Activated CD4-positive, alpha-beta T cell treated with anti-CD3 and anti-CD28 coated beads, Interleukin-2, amount 50 U/mL, for 24 hours (primary cell): ENCODE data around the gene CHST1.

Experiments
- DNase-seq, 2 donors: peaks; one replicate each; pipeline ENCODE4 v3.0.0-alpha.2; 2020; ENCODE audit warnings: low read depth in 1 of 2, low spot score in 1 of 2

CHST1 gene

GRCh38 chr11:45646275-45646927 is 19.0 kb downstream of the CHST1 start:
- no peak for DNase-seq

DNA sequence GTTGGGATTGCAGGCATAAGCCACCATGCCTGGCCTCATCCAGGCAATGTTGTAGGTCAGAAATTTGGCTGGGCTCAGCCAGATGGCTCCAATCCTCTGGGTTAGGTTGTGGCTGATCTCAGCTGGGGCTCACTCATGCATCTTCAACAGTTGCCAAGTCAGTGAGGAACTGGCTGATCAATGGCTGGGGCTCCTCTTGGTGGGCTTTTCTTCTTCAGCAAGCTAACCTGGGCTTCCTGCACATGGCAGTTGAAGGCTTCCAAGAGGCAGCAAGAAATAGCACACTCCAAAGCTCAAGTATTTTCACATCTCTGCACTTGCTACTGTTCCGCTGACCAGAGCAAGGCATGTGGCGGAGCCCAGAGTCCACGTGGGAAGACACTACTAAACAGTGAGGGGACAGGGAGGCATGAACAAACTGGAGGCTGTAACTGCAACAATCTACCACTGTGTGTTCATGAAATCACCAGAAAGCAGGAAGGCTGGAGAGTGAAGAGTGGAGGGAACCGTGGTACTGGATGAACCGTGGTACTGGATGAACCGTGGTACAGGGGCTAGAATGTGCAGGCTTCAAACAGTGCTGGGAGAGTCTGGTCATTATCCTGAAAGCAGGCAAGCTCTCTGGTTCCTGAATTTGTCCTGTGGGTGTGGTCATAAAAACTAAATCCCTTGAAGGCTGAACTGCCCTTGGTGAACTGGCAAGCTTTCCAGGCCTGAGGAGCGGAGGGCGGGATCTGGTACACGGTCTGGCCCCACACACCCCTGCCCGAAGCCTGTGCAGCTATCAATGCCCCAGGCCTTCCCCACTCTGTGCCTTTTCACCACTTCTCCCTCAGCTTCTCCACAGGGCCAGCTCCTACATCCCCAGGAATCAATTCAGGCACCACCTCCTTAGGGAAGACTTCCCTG is 20.2 kb downstream of the CHST1 start:
- no peak for DNase-seq

GRCh38 chr11:45643598-45644260 is 21.7 kb downstream of the CHST1 start:
- DNase-seq, result no peak

- no peak for DNase-seq
These were observed 23.5 kb downstream of the CHST1 start for GRCh38 chr11:45641961-45642360.

- no peak for DNase-seq
These were observed 27.4 kb downstream of the CHST1 start for GRCh38 chr11:45638051-45638450.

GRCh38 chr11:45635907-45636306 is 29.5 kb downstream of the CHST1 start:
- DNase-seq, result no peak

- no peak for DNase-seq
These were observed 39.8 kb downstream of the CHST1 start for GRCh38 chr11:45625611-45626010.

DNA sequence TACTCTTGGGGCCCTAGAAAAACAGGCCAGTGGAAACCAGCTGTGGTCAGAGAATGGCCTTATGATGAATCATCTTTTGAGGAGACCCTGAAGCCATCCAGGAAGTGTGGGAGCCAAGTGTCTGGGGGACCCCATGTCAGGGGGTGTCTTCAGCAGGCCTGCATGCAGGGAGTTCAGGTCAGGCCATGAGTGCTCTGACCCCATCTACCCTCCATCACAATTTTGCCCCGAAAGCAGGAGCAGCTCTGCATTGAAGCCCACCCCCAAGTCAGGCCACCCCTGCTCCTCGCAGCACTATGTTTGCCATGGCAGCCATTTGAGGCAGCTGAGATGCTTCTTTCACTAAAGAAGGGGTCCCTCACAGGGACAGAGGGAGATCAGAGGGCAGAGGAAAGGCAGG is 41.3 kb downstream of the CHST1 start:
- no peak for DNase-seq

- no peak for DNase-seq
These were observed 42.6 kb downstream of the CHST1 start for GRCh38 chr11:45622861-45623260.

DNA sequence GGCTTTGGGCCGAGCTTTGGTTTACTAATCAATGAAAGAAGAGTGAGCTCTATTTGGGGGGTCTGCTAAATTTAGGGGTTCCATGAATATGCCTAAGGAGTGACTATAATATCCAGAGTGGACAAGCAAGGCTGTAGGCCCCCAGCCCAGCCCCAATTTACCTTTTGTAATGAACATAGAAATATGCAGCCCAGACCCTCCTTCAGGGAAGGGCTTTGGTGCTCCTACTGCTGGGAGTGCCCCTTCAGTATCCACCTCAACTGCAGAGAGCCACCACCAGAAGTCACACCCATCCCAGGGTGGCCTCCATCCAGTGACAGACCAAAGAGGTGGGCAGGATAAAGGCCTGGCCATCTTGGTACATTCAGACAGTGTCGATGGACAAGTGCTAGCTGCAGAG is 43.1 kb downstream of the CHST1 start:
- no peak for DNase-seq

GRCh38 chr11:45621588-45621987 is 43.8 kb downstream of the CHST1 start:
- no peak for DNase-seq

- DNase-seq, result no peak
These were observed 45.2 kb downstream of the CHST1 start for GRCh38 chr11:45620243-45620642.

DNA sequence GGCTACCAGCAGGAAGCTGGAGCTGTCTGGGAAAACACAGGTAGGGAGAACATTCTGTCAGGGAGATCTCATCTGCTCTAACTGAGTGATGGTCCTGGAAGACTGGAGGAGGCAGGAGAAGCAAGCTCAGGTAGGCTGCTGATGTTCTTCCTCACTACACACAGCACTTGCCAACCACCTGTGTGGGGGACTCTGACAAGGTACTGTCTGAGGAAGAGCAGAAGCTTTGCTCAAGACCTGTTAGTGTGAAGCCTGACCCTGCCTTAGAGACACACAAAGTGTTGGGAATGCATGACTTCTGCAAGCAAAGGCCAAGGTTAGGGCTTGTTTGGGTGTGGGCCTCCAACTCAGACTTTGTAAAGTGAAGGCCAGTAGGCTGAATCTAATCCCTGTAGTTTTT is 46.5 kb downstream of the CHST1 start:
- DNase-seq, result no peak

DNA sequence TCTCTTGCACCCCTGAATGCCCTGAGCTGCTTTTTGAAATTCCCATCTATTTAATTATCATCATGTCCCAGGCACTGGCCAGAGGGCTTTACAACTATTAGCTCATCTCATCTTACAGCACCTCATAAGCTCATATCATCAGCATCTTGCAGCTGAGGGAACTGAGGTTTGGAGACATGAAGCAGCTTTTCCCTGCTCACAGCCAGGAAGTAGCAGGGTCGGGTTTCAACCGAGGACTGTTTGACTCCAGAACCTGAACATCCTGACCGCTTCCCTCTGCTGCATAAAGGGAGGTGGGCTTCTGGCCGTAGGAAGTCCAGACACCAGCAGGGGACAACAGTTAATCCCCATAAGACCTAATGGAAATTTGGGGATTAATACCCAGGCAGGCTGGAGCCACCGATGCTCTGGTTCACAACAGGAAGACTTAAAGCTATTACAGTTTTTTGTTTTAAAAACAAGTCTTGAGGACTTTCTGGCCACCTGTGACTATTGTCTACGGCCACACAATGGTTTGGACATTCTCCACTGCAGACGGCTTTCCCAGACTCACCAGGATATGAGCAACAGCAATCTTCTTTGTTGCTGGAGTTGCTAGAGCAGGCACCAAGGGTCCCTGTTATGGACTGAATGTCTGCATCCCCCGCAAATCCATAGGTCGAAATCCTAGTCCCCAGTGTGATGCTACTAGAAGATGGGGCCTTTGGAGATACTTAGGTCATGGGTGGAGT is 47.4 kb downstream of the CHST1 start:
- no peak for DNase-seq

DNA sequence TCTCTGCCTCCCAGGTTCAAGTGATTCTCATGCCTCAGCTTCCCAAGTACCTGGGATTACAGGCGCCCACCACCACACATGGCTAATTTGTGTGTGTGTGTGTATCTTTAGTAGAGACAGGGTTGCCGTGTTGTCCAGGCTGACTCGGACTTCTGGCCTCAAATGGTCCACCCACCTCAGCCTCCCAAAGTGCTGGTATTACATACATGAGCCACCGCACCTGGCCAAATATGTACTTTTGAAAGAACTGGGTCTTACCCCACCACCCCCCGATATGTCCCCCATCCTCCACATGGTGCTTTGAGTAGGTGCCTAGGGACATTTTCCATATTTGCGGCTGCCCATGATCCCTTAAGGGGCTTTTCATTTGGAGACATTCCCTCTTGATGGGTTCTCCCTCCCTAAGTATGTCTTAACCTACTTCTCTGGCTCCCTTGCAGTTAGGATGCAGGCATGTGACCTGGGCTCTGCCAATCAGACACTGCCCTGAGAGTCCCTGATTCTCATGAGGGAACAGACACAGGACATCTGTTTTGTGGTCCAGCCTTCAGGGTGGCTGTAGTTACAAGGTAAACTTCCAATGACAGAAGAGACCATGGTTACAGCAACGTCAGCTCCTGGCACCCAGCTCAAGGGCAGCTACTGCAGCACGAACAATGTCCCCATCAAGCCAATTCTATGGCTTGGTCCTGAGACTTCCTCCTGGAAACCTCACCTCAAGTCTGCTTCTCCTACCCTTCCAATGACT is 48.4 kb downstream of the CHST1 start:
- no peak for DNase-seq

DNA sequence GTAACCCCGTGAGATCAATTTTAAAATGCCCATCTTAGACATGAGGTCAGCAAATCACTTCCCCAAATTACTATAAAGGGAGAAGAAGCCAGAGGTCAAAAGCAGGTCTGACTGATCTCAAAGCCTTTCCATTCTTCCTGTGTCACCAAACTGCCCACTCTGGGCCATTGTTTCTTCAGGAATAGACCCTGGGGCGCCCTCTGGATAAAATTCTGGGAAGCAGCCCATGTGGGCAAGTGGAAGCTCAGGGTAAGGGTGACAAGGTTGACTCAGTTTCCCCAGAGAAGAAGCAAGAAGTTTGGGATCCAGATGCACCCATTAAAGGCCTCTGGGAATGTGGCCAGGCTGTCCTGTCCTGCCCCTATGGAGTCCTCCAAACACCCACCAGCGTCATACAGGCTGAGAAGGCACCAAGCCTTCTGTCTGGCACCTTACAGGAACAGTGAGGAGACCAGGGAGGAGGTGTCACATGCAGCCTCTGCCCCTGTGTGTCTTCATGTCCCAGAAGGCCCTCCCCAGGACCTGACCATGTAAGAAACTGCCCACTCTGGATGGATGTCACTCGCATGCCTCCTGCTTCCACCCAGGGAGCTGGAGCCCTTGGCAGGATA is 50.1 kb downstream of the CHST1 start:
- DNase-seq, result no peak

DNA sequence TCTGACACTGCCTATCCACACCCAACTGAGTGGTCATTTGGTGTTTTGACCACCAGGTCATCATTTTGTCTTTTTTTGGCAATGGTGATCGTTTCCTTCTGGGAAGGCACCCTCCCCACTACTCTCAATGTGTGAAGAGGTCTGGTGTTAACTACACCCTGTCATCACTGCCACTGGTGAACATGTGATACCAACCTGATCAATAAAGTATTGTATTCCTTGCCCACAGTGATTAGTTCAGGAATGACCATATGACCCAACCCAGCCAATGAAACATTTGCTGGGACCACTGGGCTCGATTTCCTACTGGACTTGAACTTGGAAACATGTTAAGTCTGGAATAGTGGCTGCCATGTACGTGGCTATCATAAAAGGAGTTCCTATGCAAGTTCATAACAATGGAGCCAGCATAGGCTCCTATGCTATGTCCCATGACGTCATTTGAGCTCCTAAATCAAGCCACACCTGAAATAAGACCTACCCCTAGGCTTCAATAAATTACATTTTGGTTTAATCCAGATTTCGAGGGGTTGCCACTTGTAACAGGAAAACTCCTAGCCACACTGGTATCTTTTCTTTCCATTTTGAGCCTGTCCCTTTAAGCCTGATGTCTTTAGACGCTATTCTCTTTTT is 51.1 kb downstream of the CHST1 start:
- DNase-seq, result no peak

DNA sequence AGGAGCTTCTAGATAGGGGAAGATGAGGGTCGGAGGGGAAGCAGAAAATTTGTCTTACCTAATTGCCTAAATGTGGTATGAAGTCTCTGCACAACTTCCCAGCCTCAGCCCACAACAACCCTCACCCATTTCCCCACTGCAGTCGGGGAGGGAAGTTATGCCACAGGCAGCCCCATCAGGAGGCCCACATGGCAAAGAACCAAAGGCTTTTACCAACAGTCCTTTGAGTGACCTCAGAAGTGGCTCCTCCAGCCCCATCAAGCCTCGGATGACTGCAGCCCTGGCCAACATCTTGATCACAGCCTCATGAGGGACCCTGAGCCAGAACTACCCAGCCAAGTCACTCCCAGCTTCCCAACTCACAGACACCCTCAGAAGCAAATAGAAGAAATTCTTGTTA is 54.8 kb downstream of the CHST1 start:
- DNase-seq, result no peak

DNA sequence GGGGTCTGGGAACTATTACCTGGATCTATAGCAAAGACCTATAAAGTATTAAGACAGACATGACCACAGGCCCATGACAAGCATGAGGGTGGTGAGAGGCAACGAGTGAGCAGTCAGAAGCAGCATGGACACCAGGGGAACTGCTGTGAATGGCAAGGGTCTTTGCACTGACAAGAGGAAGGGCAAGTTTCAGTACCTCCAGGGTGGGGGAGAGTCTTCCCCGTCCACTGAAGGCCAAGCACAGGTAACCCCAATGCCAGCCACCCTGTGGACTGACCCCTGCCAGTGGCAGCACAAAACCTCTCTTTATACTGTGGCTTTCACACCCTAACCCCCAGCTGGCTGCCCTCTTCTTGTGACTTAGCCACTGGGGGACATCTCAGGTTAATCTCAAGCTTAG is 55.5 kb downstream of the CHST1 start:
- no peak for DNase-seq

- no peak for DNase-seq
These were observed 56.1 kb downstream of the CHST1 start for GRCh38 chr11:45609337-45609736.
